HEK293 (cell line): ENCODE data around the gene DUS1L.

Source experiments
- EGR2 ChIP-seq: fragments of 450-650 bp; formaldehyde crosslinking; IDR thresholded peaks from 2 replicates; pipeline ENCODE4 v1.5.1; 2016; ENCODE audit warnings: low read depth, missing biosample characterization, missing genetic modification characterization
- KLF1 ChIP-seq: fragments of 450-650 bp; formaldehyde crosslinking; IDR thresholded peaks from 2 replicates; pipeline ENCODE4 v1.5.1; 2016; ENCODE audit warnings: missing biosample characterization, missing genetic modification characterization
- RBAK ChIP-seq: fragments of 450-650 bp; formaldehyde crosslinking; IDR thresholded peaks from 2 replicates; pipeline ENCODE4 v1.5.1; 2016; ENCODE audit warnings: missing biosample characterization, missing genetic modification characterization
- SCRT1 ChIP-seq: fragments of 450-650 bp; formaldehyde crosslinking; IDR thresholded peaks from 2 replicates; pipeline ENCODE4 v1.5.1; 2016; ENCODE audit warnings: missing biosample characterization, missing genetic modification characterization, borderline replicate concordance
- TCF7L2 ChIP-seq: IDR thresholded peaks from 2 replicates; pipeline ENCODE4 v1.6.1; 2011; ENCODE audit warnings: low read depth, mild to moderate bottlenecking, inconsistent platforms, low read length, moderate library complexity, borderline replicate concordance
- ZBTB8A ChIP-seq: fragments of 450-650 bp; formaldehyde crosslinking; IDR thresholded peaks from 2 replicates; pipeline ENCODE4 v1.5.1; 2016; ENCODE audit warnings: missing biosample characterization, missing genetic modification characterization
- ZNF157 ChIP-seq: fragments of 450-650 bp; formaldehyde crosslinking; IDR thresholded peaks from 2 replicates; pipeline ENCODE4 v1.5.1; 2016; ENCODE audit warnings: missing biosample characterization, missing genetic modification characterization
- ZNF174 ChIP-seq: fragments of 450-650 bp; formaldehyde crosslinking; IDR thresholded peaks from 2 replicates; pipeline ENCODE4 v1.5.0; 2017; ENCODE audit warnings: missing biosample characterization, mild to moderate bottlenecking, missing genetic modification characterization
- ZNF211 ChIP-seq: fragments of 450-650 bp; formaldehyde crosslinking; IDR thresholded peaks from 2 replicates; pipeline ENCODE4 v1.5.1; 2016; ENCODE audit warnings: low read depth, missing biosample characterization, missing genetic modification characterization
- ZNF239 ChIP-seq: fragments of 450-650 bp; formaldehyde crosslinking; IDR thresholded peaks from 2 replicates; pipeline ENCODE4 v1.5.1; 2016; ENCODE audit warnings: missing biosample characterization, missing genetic modification characterization
- ZNF266 ChIP-seq: fragments of 450-650 bp; formaldehyde crosslinking; IDR thresholded peaks from 2 replicates; pipeline ENCODE4 v1.5.1; 2016; ENCODE audit warnings: missing biosample characterization, missing genetic modification characterization, low read depth
- ZNF366 ChIP-seq: fragments of 450-650 bp; formaldehyde crosslinking; conservative IDR thresholded peaks from 2 replicates; pipeline ENCODE4 v1.5.1; 2016; ENCODE audit warnings: missing biosample characterization, missing genetic modification characterization
- ZNF37A ChIP-seq: fragments of 450-650 bp; IDR thresholded peaks from 2 replicates; pipeline ENCODE4 v1.5.1; 2018; ENCODE audit warnings: missing biosample characterization, missing genetic modification characterization
- ZNF473 ChIP-seq: fragments of 450-650 bp; formaldehyde crosslinking; IDR thresholded peaks from 2 replicates; pipeline ENCODE4 v1.5.1; 2017; ENCODE audit warnings: missing biosample characterization, missing genetic modification characterization
- ZNF48 ChIP-seq: fragments of 450-650 bp; formaldehyde crosslinking; IDR thresholded peaks from 2 replicates; pipeline ENCODE4 v1.5.1; 2016; ENCODE audit warnings: missing biosample characterization, missing genetic modification characterization
- ZNF555 ChIP-seq: fragments of 450-650 bp; formaldehyde crosslinking; conservative IDR thresholded peaks from 2 replicates; pipeline ENCODE4 v1.5.1; 2017; ENCODE audit warnings: missing biosample characterization, mild to moderate bottlenecking, missing genetic modification characterization, inconsistent platforms
- ZNF596 ChIP-seq: fragments of 450-650 bp; IDR thresholded peaks from 2 replicates; pipeline ENCODE4 v1.5.0; 2018; ENCODE audit warnings: missing biosample characterization, mild to moderate bottlenecking, missing genetic modification characterization, moderate library complexity
- ZNF629 ChIP-seq: fragments of 450-650 bp; formaldehyde crosslinking; IDR thresholded peaks from 2 replicates; pipeline ENCODE4 v1.5.1; 2017; ENCODE audit warnings: missing biosample characterization, missing genetic modification characterization
- ZNF654 ChIP-seq: fragments of 450-650 bp; formaldehyde crosslinking; IDR thresholded peaks from 2 replicates; pipeline ENCODE4 v1.5.1; 2016; ENCODE audit warnings: low read depth, missing biosample characterization, missing genetic modification characterization
- ZNF785 ChIP-seq: fragments of 450-650 bp; formaldehyde crosslinking; IDR thresholded peaks from 2 replicates; pipeline ENCODE4 v1.5.1; 2016; ENCODE audit warnings: missing biosample characterization, missing genetic modification characterization
- TF ChIP-seq, protein P1 (sequence below): fragments of 450-650 bp; formaldehyde crosslinking; IDR thresholded peaks from 2 replicates; pipeline ENCODE4 v1.5.1; 2017; ENCODE audit warnings: missing biosample characterization, missing genetic modification characterization
- TF ChIP-seq, protein P2 (sequence below): fragments of 450-650 bp; formaldehyde crosslinking; IDR thresholded peaks from 2 replicates; pipeline ENCODE4 v1.5.1; 2016; ENCODE audit warnings: missing biosample characterization, missing genetic modification characterization, low read depth
- TF ChIP-seq, protein P3 (sequence below): fragments of 450-650 bp; formaldehyde crosslinking; IDR thresholded peaks from 2 replicates; pipeline ENCODE4 v1.5.1; 2016; ENCODE audit warnings: missing biosample characterization, missing genetic modification characterization
- TF ChIP-seq, protein P4 (sequence below): fragments of 450-650 bp; formaldehyde crosslinking; IDR thresholded peaks from 2 replicates; pipeline ENCODE4 v1.5.1; 2016; ENCODE audit warnings: missing biosample characterization, missing genetic modification characterization
- TF ChIP-seq, protein P5 (sequence below): fragments of 450-650 bp; formaldehyde crosslinking; optimal IDR thresholded peaks from 2 replicates; pipeline ENCODE3; 2016; ENCODE audit warnings: missing biosample characterization, mild to moderate bottlenecking, missing genetic modification characterization
- TF ChIP-seq, protein P6 (sequence below): fragments of 450-650 bp; formaldehyde crosslinking; conservative IDR thresholded peaks from 2 replicates; pipeline ENCODE4 v1.5.1; 2016; ENCODE audit warnings: low read depth, missing biosample characterization, missing genetic modification characterization

DUS1L gene

DNA sequence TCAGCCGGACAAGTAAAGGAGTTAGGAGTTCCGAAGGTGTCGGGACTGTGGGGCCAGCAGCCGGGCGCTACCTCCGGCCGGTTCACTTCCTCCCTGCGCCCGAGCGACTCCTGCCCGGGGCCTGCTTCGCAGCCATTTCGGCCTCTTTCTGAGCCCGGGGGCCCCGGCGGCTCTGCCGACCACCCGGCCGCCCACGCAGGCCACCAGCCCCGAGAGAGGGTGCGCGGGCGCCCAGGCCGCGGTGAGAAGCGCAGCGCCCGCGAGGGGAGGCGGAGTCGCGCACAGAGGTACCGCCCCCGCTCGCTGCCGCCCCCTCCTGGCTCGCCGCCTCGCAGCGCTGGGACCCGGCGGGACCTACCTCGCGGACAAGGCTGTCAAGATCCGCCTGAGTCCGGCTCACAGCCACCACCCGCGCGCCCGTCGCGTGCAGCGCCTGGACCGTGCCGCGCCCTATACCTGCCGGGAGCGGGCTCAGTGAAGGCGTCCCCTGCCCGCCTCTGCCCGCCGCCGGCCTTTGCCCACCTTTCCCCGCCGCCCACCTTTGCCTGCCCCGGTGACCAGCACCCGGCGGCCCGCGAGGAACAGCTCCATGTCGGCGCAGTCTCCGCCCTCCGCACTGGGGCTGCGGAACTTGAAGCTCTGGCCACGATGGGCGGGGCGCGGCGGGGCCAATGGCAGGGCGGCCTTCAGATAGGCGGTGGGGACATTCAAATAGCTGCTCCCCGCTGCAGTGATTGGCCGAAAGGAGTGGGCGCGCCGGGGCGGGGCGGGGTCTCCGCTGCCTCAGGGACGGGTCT lies 28.3 kb downstream of the DUS1L start, which contains the start of gene DCXR (continued):
- TF ChIP-seq, protein P1, sequence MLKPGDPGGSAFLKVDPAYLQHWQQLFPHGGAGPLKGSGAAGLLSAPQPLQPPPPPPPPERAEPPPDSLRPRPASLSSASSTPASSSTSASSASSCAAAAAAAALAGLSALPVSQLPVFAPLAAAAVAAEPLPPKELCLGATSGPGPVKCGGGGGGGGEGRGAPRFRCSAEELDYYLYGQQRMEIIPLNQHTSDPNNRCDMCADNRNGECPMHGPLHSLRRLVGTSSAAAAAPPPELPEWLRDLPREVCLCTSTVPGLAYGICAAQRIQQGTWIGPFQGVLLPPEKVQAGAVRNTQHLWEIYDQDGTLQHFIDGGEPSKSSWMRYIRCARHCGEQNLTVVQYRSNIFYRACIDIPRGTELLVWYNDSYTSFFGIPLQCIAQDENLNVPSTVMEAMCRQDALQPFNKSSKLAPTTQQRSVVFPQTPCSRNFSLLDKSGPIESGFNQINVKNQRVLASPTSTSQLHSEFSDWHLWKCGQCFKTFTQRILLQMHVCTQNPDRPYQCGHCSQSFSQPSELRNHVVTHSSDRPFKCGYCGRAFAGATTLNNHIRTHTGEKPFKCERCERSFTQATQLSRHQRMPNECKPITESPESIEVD = no peak
- TF ChIP-seq SCRT1 (tag by site-specific recombination) = no peak
- TF ChIP-seq EGR2 (tag by site-specific recombination) = peak; percentile 90
- no peak for TF ChIP-seq ZNF37A (tag by site-specific recombination)
- no peak for TF ChIP-seq ZNF555 (tag by site-specific recombination)
- no peak for TF ChIP-seq ZNF654 (tag by site-specific recombination)
- TF ChIP-seq ZNF157 (tag by site-specific recombination) = no peak
- no peak for TF ChIP-seq ZNF596 (tag by site-specific recombination)
- TF ChIP-seq ZNF629 (tag by site-specific recombination) = peak; percentile 62; the same call in 1 of the 2 replicates
- TF ChIP-seq, protein P2, sequence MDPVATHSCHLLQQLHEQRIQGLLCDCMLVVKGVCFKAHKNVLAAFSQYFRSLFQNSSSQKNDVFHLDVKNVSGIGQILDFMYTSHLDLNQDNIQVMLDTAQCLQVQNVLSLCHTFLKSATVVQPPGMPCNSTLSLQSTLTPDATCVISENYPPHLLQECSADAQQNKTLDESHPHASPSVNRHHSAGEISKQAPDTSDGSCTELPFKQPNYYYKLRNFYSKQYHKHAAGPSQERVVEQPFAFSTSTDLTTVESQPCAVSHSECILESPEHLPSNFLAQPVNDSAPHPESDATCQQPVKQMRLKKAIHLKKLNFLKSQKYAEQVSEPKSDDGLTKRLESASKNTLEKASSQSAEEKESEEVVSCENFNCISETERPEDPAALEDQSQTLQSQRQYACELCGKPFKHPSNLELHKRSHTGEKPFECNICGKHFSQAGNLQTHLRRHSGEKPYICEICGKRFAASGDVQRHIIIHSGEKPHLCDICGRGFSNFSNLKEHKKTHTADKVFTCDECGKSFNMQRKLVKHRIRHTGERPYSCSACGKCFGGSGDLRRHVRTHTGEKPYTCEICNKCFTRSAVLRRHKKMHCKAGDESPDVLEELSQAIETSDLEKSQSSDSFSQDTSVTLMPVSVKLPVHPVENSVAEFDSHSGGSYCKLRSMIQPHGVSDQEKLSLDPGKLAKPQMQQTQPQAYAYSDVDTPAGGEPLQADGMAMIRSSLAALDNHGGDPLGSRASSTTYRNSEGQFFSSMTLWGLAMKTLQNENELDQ (tag by site-specific recombination) = no peak
- no peak for TF ChIP-seq ZNF211 (tag by site-specific recombination)
- TF ChIP-seq, protein P3, sequence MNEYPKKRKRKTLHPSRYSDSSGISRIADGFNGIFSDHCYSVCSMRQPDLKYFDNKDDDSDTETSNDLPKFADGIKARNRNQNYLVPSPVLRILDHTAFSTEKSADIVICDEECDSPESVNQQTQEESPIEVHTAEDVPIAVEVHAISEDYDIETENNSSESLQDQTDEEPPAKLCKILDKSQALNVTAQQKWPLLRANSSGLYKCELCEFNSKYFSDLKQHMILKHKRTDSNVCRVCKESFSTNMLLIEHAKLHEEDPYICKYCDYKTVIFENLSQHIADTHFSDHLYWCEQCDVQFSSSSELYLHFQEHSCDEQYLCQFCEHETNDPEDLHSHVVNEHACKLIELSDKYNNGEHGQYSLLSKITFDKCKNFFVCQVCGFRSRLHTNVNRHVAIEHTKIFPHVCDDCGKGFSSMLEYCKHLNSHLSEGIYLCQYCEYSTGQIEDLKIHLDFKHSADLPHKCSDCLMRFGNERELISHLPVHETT = no peak
- TF ChIP-seq ZNF266 (tag by site-specific recombination) = no peak
- TF ChIP-seq, protein P4, sequence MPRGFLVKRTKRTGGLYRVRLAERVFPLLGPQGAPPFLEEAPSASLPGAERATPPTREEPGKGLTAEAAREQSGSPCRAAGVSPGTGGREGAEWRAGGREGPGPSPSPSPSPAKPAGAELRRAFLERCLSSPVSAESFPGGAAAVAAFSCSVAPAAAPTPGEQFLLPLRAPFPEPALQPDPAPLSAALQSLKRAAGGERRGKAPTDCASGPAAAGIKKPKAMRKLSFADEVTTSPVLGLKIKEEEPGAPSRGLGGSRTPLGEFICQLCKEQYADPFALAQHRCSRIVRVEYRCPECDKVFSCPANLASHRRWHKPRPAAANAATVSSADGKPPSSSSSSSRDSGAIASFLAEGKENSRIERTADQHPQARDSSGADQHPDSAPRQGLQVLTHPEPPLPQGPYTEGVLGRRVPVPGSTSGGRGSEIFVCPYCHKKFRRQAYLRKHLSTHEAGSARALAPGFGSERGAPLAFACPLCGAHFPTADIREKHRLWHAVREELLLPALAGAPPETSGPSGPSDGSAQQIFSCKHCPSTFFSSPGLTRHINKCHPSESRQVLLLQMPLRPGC (tag by site-specific recombination) = peak; percentile 41; the same call in 1 of the 2 replicates
- TF ChIP-seq KLF1 (tag by site-specific recombination) = peak; percentile 85
- no peak for TF ChIP-seq ZNF366 (tag by site-specific recombination)
- TF ChIP-seq, protein P5, sequence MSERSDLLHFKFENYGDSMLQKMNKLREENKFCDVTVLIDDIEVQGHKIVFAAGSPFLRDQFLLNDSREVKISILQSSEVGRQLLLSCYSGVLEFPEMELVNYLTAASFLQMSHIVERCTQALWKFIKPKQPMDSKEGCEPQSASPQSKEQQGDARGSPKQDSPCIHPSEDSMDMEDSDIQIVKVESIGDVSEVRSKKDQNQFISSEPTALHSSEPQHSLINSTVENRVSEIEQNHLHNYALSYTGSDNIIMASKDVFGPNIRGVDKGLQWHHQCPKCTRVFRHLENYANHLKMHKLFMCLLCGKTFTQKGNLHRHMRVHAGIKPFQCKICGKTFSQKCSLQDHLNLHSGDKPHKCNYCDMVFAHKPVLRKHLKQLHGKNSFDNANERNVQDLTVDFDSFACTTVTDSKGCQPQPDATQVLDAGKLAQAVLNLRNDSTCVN (tag by site-specific recombination) = peak; percentile 97
- TF ChIP-seq TCF7L2 = no peak
- peak; percentile 93 for TF ChIP-seq ZBTB8A
- no peak for TF ChIP-seq ZNF174 (tag by site-specific recombination)
- TF ChIP-seq ZNF785 (tag by site-specific recombination) = 0 out of 2 replicates have a peak, but pooled peaks have one; percentile 51
- no peak for TF ChIP-seq ZNF239 (tag by site-specific recombination)
- TF ChIP-seq ZNF48 = no peak
- TF ChIP-seq RBAK (tag by site-specific recombination) = no peak
- TF ChIP-seq, protein P6, sequence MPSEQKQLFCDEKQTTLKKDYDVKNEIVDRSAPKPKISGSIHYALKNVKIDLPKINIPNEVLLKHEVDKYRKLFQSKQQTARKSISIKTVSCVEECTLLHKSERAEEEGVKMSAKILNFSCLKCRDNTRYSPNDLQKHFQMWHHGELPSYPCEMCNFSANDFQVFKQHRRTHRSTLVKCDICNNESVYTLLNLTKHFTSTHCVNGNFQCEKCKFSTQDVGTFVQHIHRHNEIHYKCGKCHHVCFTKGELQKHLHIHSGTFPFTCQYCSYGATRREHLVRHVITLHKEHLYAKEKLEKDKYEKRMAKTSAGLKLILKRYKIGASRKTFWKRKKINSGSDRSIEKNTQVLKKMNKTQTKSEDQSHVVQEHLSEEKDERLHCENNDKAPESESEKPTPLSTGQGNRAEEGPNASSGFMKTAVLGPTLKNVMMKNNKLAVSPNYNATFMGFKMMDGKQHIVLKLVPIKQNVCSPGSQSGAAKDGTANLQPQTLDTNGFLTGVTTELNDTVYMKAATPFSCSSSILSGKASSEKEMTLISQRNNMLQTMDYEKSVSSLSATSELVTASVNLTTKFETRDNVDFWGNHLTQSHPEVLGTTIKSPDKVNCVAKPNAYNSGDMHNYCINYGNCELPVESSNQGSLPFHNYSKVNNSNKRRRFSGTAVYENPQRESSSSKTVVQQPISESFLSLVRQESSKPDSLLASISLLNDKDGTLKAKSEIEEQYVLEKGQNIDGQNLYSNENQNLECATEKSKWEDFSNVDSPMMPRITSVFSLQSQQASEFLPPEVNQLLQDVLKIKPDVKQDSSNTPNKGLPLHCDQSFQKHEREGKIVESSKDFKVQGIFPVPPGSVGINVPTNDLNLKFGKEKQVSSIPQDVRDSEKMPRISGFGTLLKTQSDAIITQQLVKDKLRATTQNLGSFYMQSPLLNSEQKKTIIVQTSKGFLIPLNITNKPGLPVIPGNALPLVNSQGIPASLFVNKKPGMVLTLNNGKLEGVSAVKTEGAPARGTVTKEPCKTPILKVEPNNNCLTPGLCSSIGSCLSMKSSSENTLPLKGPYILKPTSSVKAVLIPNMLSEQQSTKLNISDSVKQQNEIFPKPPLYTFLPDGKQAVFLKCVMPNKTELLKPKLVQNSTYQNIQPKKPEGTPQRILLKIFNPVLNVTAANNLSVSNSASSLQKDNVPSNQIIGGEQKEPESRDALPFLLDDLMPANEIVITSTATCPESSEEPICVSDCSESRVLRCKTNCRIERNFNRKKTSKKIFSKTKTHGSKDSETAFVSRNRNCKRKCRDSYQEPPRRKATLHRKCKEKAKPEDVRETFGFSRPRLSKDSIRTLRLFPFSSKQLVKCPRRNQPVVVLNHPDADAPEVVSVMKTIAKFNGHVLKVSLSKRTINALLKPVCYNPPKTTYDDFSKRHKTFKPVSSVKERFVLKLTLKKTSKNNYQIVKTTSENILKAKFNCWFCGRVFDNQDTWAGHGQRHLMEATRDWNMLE (tag by site-specific recombination) = no peak
- TF ChIP-seq ZNF473 (tag by site-specific recombination) = no peak
